MM.1S (cell line): Measurements from ENCODE around the gene EPHA3.

Source experiments
- CTCF ChIP-seq: fragments of 300-600 bp; sonication (generic); IDR thresholded peaks from 2 replicates; pipeline ENCODE4 v1.5.1; 2016; ENCODE audit warnings: antibody characterized with exemption, low read length, mixed read lengths
- EZH2 ChIP-seq: fragments of 300-600 bp; sonication (generic); optimal IDR thresholded peaks from 2 replicates; pipeline ENCODE3; 2017; ENCODE audit warnings: low read depth, mild to moderate bottlenecking, antibody characterized with exemption, low read length, mixed read lengths
- EZH2phosphoT487 ChIP-seq: fragments of 300-600 bp; sonication (generic); IDR thresholded peaks from 2 replicates; pipeline ENCODE4 v1.6.1; 2018; ENCODE audit warnings: antibody characterized with exemption, low read length

GRCh38 chr3:89506462-89507103 lies 399.2 kb downstream of the EPHA3 start:
- no peak for TF ChIP-seq CTCF
- no peak for TF ChIP-seq EZH2phosphoT487
- no peak for TF ChIP-seq EZH2
